HG03558 (cell line): ENCODE data around the gene SAMD13.

ENCODE experiments used
- ATAC-seq: cut with Tn5 transposase; IDR thresholded peaks from one replicate; pipeline ENCODE4 v1.9.1; 2021; ENCODE audit warnings: moderate number of reproducible peaks; ENCODE audit not compliant: unreplicated experiment; ENCODE audit errors: extremely low read depth

Gene SAMD13

GRCh38 chr1:84301004-84301784 is at the start of gene SAMD13:
Gene SAMD13 (plus strand): TSS chr1:84301708. CDS start chr1:84303235, 1,527 bp downstream.
- no peak for ATAC-seq

- no peak for ATAC-seq
Measured at GRCh38 chr1:84253036-84253435, 48.5 kb upstream of the SAMD13 start.

GRCh38 chr1:84253891-84254290 is 47.6 kb upstream of the SAMD13 start:
- no peak for ATAC-seq

GRCh38 chr1:84254703-84255238 is 46.7 kb upstream of the SAMD13 start:
- ATAC-seq = no peak

GRCh38 chr1:84255582-84255981 is 45.9 kb upstream of the SAMD13 start:
- no peak for ATAC-seq

GRCh38 chr1:84257617-84258016 is 43.9 kb upstream of the SAMD13 start:
- no peak for ATAC-seq

- ATAC-seq = no peak
Measured at GRCh38 chr1:84259376-84259775, 42.1 kb upstream of the SAMD13 start.

GRCh38 chr1:84259989-84260388 is 41.5 kb upstream of the SAMD13 start:
- no peak for ATAC-seq

- no peak for ATAC-seq
Measured at GRCh38 chr1:84260852-84261518, 40.5 kb upstream of the SAMD13 start.

- no peak for ATAC-seq
Measured at GRCh38 chr1:84264961-84265360, 36.5 kb upstream of the SAMD13 start.

- ATAC-seq = no peak
Measured at GRCh38 chr1:84265867-84266266, 35.6 kb upstream of the SAMD13 start.

- ATAC-seq = no peak
Measured at GRCh38 chr1:84266748-84267147, 34.8 kb upstream of the SAMD13 start.

GRCh38 chr1:84267476-84267875 is 34.0 kb upstream of the SAMD13 start:
- no peak for ATAC-seq

GRCh38 chr1:84268346-84268745 is 33.2 kb upstream of the SAMD13 start:
- no peak for ATAC-seq

GRCh38 chr1:84269306-84269705 is 32.2 kb upstream of the SAMD13 start:
- no peak for ATAC-seq

- peak; percentile 94 for ATAC-seq
Measured at GRCh38 chr1:84271441-84272151, 29.9 kb upstream of the SAMD13 start.

GRCh38 chr1:84272401-84272800 is 29.1 kb upstream of the SAMD13 start:
- ATAC-seq = no peak

GRCh38 chr1:84277343-84278059 is 24.0 kb upstream of the SAMD13 start:
- ATAC-seq = no peak

GRCh38 chr1:84278905-84279304 is 22.6 kb upstream of the SAMD13 start:
- ATAC-seq = no peak

- ATAC-seq = no peak
Measured at GRCh38 chr1:84280912-84281311, 20.6 kb upstream of the SAMD13 start.
